ENCODE data around the gene MAGEA6. TPM values are rescaled to one million over a fixed set of nuclear protein-coding genes. Genes with fewer than 3 reads are reported as not detected.
"Not testable (repeated sequence)": the region's sequence is repeated elsewhere in the genome, so short reads cannot be mapped to it uniquely, and the experiment has no call there.

MAGEA6 gene
- total and polyA plus RNA-seq, 12 donors: 0.31 TPM; not detected in 11

DNA sequence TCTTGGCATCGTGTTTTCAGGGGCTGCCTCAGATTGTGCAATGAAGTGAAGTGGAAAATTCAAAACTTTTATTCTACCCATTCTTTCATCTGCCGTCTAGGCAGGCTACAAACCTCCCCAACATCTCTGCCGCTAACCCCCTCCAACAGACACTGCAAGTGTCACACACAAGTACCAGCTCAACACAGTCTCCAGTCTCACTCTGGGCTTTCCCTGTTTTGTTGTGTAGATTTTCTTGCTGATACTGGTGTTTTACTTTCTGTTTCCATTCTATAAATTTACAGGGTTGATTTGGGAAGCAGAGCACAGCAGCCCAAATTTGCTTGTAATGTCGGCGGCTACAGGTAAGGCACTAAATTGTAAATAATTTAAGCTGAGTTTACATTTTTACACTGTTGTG is 14.6 kb downstream of the MAGEA6 start:
- H3K36me3 ChIP-seq (replicated peaks in 1 of 2); H3K4me1 ChIP-seq (replicated peaks in 1 of 2); DNase-seq; H3K27me3 ChIP-seq; H3K4me3 ChIP-seq; H3K27ac ChIP-seq; intact Hi-C loops (cut with DNase I); H3K9me3 ChIP-seq (replicated peaks in 1 of 3): not testable (repeated sequence)
- WGBS, 4 donors: no CpG with 5 or more reads among the region's 5 CpGs

DNA sequence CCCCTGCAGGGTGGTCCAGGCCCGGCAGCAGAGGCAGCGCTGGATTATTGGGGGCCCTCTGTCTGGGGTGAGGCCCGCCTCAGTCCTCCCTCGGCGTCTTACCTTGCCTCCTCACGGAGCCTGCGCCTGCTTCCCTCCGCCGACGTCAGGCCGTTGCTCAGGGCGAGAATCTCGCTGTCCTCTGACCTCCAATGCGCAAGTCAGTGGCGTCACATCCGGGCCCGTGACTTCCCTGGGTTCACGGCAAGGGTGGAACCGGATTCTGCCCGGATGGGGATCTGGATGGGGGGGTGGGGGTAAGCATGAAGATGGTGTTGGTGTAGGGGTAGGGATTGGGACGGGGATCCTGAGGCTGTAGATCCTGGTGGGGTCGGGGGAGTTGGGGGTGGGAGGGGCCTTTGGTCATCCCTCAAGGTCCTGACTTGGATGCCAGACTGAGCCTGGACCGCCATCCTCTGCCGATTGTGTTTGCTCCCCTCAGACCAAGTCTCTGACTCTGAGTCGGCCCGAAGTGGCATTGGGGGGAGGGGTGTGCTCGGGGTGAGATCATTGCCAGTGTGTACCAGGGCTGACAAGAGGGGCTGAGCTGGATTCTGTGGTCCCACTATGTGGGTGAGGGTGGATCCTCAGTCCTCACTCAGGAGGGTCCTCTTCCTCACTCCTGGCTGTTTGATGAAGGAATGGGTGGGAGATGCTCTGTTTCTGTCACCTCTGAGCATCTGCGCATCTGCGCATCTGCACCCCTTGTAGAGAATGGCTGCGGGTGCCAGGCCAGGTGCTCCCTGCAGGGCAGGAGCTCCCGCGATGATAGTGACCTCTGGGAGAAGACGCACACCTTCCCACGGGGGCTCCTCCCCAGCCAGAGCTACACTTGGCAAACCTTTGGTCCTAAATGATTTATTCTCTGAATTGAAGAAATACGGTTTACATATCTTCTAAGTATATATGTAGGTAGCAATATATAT is 15.5 kb downstream of the MAGEA6 start, which contains the start of gene MAGEA2:
Gene MAGEA2 (minus strand): TSS at position 157 of the 965 bp plus-strand sequence. CDS start 2,479 bp downstream, outside the sequence.
- DNase-seq; H3K4me3 ChIP-seq; intact Hi-C loops (cut with DNase I); H3K4me1 ChIP-seq (replicated peaks in 1 of 2); H3K36me3 ChIP-seq (replicated peaks in 1 of 2); H3K27ac ChIP-seq; H3K9me3 ChIP-seq (replicated peaks in 1 of 3); H3K27me3 ChIP-seq: not testable (repeated sequence)
- WGBS, 4 donors: no CpG with 5 or more reads among the region's 35 CpGs

DNA sequence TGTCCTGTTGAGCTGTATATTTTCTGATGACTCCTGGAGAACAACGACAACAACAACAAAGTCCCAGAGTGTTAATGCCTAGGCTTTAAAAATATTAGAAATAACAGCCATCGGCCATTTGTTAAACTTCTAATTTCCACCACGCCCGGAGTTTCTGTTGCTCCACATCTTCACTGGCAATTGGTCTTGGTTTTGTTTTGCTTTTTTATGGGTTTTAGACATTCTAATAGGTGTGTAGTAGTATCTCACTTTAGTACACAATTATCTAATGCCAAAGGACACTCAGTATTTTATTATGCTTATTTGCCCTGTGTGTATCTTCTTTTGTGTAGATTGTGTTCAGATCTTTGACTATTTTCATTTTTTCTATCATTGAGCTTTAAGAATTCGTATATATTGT is 30.9 kb downstream of the MAGEA6 start:
- no peaks in the 10 kb centered on the region for H3K36me3 ChIP-seq (replicated peaks in 1 of 2)
- no peak for DNase-seq
- H3K9me3 ChIP-seq (replicated peaks in 1 of 3): no peaks in the 10 kb centered on the region
- intact Hi-C loops (cut with DNase I): no loop called here
- H3K27ac ChIP-seq: no peak overlapping the region
- 71 to 84% (median 72%) methylated on average over 5 of the region's 5 CpGs for WGBS, 4 donors
- no peaks in the 10 kb centered on the region for H3K27me3 ChIP-seq
- TF ChIP-seq POLR2A (IDR thresholded peaks at IDR 0.05): no peak
- TF ChIP-seq, protein P1, sequence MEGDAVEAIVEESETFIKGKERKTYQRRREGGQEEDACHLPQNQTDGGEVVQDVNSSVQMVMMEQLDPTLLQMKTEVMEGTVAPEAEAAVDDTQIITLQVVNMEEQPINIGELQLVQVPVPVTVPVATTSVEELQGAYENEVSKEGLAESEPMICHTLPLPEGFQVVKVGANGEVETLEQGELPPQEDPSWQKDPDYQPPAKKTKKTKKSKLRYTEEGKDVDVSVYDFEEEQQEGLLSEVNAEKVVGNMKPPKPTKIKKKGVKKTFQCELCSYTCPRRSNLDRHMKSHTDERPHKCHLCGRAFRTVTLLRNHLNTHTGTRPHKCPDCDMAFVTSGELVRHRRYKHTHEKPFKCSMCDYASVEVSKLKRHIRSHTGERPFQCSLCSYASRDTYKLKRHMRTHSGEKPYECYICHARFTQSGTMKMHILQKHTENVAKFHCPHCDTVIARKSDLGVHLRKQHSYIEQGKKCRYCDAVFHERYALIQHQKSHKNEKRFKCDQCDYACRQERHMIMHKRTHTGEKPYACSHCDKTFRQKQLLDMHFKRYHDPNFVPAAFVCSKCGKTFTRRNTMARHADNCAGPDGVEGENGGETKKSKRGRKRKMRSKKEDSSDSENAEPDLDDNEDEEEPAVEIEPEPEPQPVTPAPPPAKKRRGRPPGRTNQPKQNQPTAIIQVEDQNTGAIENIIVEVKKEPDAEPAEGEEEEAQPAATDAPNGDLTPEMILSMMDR (IDR thresholded peaks at IDR 0.05): no peak
- H3K4me3 ChIP-seq: no peak overlapping the region
- H3K4me1 ChIP-seq (replicated peaks in 1 of 2): no peaks in the 10 kb centered on the region

DNA sequence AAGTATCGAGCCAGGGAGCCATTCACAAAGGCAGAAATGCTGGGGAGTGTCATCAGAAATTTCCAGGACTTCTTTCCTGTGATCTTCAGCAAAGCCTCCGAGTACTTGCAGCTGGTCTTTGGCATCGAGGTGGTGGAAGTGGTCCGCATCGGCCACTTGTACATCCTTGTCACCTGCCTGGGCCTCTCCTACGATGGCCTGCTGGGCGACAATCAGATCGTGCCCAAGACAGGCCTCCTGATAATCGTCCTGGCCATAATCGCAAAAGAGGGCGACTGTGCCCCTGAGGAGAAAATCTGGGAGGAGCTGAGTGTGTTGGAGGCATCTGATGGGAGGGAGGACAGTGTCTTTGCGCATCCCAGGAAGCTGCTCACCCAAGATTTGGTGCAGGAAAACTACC is 33.0 kb downstream of the MAGEA6 start:
- H3K27me3 ChIP-seq; H3K4me3 ChIP-seq; H3K36me3 ChIP-seq (replicated peaks in 1 of 2); H3K27ac ChIP-seq; DNase-seq; intact Hi-C loops (cut with DNase I); H3K9me3 ChIP-seq (replicated peaks in 1 of 3); H3K4me1 ChIP-seq (replicated peaks in 1 of 2): not testable (repeated sequence)
- 79 to 92% (median 87%) methylated on average over 2 to 12 of the region's 12 CpGs for WGBS, 4 donors

DNA sequence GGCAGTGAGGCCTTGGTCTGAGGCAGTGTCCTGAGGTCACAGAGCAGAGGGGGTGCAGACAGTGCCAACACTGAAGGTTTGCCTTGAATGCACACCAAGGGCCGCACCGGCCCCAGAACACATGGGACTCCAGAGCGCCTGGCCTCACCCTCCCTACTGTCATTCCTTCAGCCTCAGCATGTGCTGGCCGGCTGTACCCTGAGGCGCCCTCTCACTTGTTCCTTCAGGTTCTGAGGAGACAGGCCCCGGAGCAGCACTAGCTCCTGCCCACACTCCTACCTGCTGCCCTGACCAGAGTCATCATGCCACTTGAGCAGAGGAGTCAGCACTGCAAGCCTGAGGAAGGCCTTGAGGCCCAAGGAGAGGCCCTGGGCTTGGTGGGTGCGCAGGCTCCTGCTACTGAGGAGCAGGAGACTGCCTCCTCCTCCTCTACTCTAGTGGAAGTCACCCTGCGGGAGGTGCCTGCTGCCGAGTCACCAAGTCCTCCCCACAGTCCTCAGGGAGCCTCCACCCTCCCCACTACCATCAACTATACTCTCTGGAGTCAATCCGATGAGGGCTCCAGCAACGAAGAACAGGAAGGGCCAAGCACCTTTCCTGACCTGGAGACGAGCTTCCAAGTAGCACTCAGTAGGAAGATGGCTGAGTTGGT is 33.5 kb downstream of the MAGEA6 start:
- Histone ChIP-seq H3K9me3 (replicated peaks in 1 of 3) (no peaks in the 10 kb centered on the region), H3K27me3 (no peaks in the 10 kb centered on the region), H3K27ac (no peak overlapping the region), H3K36me3 (replicated peaks in 1 of 2) (no peaks in the 10 kb centered on the region), H3K4me3 (no peak overlapping the region), H3K4me1 (replicated peaks in 1 of 2) (no peaks in the 10 kb centered on the region)
- 86 to 97% (median 87%) methylated on average over 5 to 12 of the region's 12 CpGs; no CpG with 5 or more reads in 1 of the 4 donors for WGBS, 4 donors
- DNase-seq: no peak
- no peak for TF ChIP-seq POLR2A (IDR thresholded peaks at IDR 0.05)
- TF ChIP-seq, protein P1 (IDR thresholded peaks at IDR 0.05): no peak
- intact Hi-C loops (cut with DNase I): no loop called here
